Measurements from ENCODE around the gene SASH1. TPM values are rescaled to one million over a fixed set of nuclear protein-coding genes. Genes with fewer than 3 reads are reported as not detected.
"Not testable (repeated sequence)": the region's sequence is repeated elsewhere in the genome, so short reads cannot be mapped to it uniquely, and the experiment has no call there.

SASH1 gene
- total RNA-seq, 1 donor from 2014 or later: 0.86 TPM

GRCh38 chr6:148352421-148352820 is 9.8 kb downstream of the SASH1 start:
- DNase-seq (ENCODE audit: low spot score); intact Hi-C loops (cut with micrococcal nuclease); H3K27ac Mint-ChIP-seq; H3K36me3 Mint-ChIP-seq (ENCODE audit: low read depth); H3K9me3 Mint-ChIP-seq; H3K4me3 Mint-ChIP-seq; H3K4me1 Mint-ChIP-seq (ENCODE audit: low read depth): not testable (repeated sequence)
- H3K27me3 Mint-ChIP-seq (ENCODE audit: insufficient read depth): peaks cover 23% of the 10 kb centered on the region

GRCh38 chr6:148358196-148358785 is 15.7 kb downstream of the SASH1 start:
- Mint-ChIP-seq H3K9me3 (no peaks in the 10 kb centered on the region), H3K36me3 (ENCODE audit: low read depth) (no peaks in the 10 kb centered on the region), H3K4me3 (no peak overlapping the region), H3K27me3 (ENCODE audit: insufficient read depth) (peaks cover 3% of the 10 kb centered on the region), H3K4me1 (ENCODE audit: low read depth) (no peaks in the 10 kb centered on the region), H3K27ac (no peak overlapping the region)
- no peak for DNase-seq (ENCODE audit: low spot score)
- intact Hi-C loops (cut with micrococcal nuclease): no loop called here

- Mint-ChIP-seq H3K4me3 (no peak overlapping the region), H3K4me1 (ENCODE audit: low read depth) (peaks cover 5% of the 10 kb centered on the region), H3K27me3 (ENCODE audit: insufficient read depth) (peaks cover 4% of the 10 kb centered on the region), H3K27ac (no peak overlapping the region), H3K36me3 (ENCODE audit: low read depth) (no peaks in the 10 kb centered on the region), H3K9me3 (no peaks in the 10 kb centered on the region)
- intact Hi-C loops (cut with micrococcal nuclease): no loop called here
- no peak for DNase-seq (ENCODE audit: low spot score)
Measured at GRCh38 chr6:148359228-148359627, 16.6 kb downstream of the SASH1 start.

GRCh38 chr6:148364056-148364824 is 21.6 kb downstream of the SASH1 start:
- Mint-ChIP-seq H3K36me3 (ENCODE audit: low read depth) (no peaks in the 10 kb centered on the region), H3K27me3 (ENCODE audit: insufficient read depth) (peaks cover 6% of the 10 kb centered on the region), H3K4me3 (no peak overlapping the region), H3K9me3 (no peaks in the 10 kb centered on the region), H3K4me1 (ENCODE audit: low read depth) (peaks cover 24% of the 10 kb centered on the region), H3K27ac (no peak overlapping the region)
- intact Hi-C loops (cut with micrococcal nuclease): no loop called here
- DNase-seq (ENCODE audit: low spot score): no peak

GRCh38 chr6:148365041-148365440 is 22.4 kb downstream of the SASH1 start:
- Mint-ChIP-seq H3K27me3 (ENCODE audit: insufficient read depth) (peaks cover 6% of the 10 kb centered on the region), H3K36me3 (ENCODE audit: low read depth) (no peaks in the 10 kb centered on the region), H3K4me3 (no peak overlapping the region), H3K4me1 (ENCODE audit: low read depth) (peaks cover 24% of the 10 kb centered on the region), H3K27ac (no peak overlapping the region), H3K9me3 (no peaks in the 10 kb centered on the region)
- intact Hi-C loops (cut with micrococcal nuclease): no loop called here
- DNase-seq (ENCODE audit: low spot score): no peak

- H3K27me3 Mint-ChIP-seq (ENCODE audit: insufficient read depth): peaks cover 6% of the 10 kb centered on the region
- H3K27ac Mint-ChIP-seq: peak overlapping the region; percentile 40
- no peaks in the 10 kb centered on the region for H3K36me3 Mint-ChIP-seq (ENCODE audit: low read depth)
- H3K4me3 Mint-ChIP-seq: peak overlapping the region; percentile 22
- peak; percentile 6 for DNase-seq (ENCODE audit: low spot score)
- no peaks in the 10 kb centered on the region for H3K9me3 Mint-ChIP-seq
- intact Hi-C loops (cut with micrococcal nuclease): no loop called here
- peaks cover 24% of the 10 kb centered on the region for H3K4me1 Mint-ChIP-seq (ENCODE audit: low read depth)
Measured at GRCh38 chr6:148367411-148368024, 24.9 kb downstream of the SASH1 start.

GRCh38 chr6:148370176-148370575 is 27.5 kb downstream of the SASH1 start:
- peaks cover 16% of the 10 kb centered on the region for H3K4me1 Mint-ChIP-seq (ENCODE audit: low read depth)
- DNase-seq (ENCODE audit: low spot score): no peak
- no peak overlapping the region for H3K4me3 Mint-ChIP-seq
- intact Hi-C loops (cut with micrococcal nuclease): no loop called here
- peaks cover 5% of the 10 kb centered on the region for H3K27me3 Mint-ChIP-seq (ENCODE audit: insufficient read depth)
- no peak overlapping the region for H3K27ac Mint-ChIP-seq
- H3K36me3 Mint-ChIP-seq (ENCODE audit: low read depth): no peaks in the 10 kb centered on the region
- H3K9me3 Mint-ChIP-seq: no peaks in the 10 kb centered on the region

- intact Hi-C loops (cut with micrococcal nuclease): no loop called here
- H3K9me3 Mint-ChIP-seq: no peaks in the 10 kb centered on the region
- no peaks in the 10 kb centered on the region for H3K4me1 Mint-ChIP-seq (ENCODE audit: low read depth)
- H3K27ac Mint-ChIP-seq: no peak overlapping the region
- H3K4me3 Mint-ChIP-seq: no peak overlapping the region
- no peak for DNase-seq (ENCODE audit: low spot score)
- H3K27me3 Mint-ChIP-seq (ENCODE audit: insufficient read depth): no peaks in the 10 kb centered on the region
- no peaks in the 10 kb centered on the region for H3K36me3 Mint-ChIP-seq (ENCODE audit: low read depth)
Measured at GRCh38 chr6:148374040-148374774, 31.6 kb downstream of the SASH1 start.

- H3K4me1 Mint-ChIP-seq (ENCODE audit: low read depth): no peaks in the 10 kb centered on the region
- no peak overlapping the region for H3K27ac Mint-ChIP-seq
- no peaks in the 10 kb centered on the region for H3K36me3 Mint-ChIP-seq (ENCODE audit: low read depth)
- H3K4me3 Mint-ChIP-seq: no peak overlapping the region
- H3K9me3 Mint-ChIP-seq: no peaks in the 10 kb centered on the region
- no peak for DNase-seq (ENCODE audit: low spot score)
- no peaks in the 10 kb centered on the region for H3K27me3 Mint-ChIP-seq (ENCODE audit: insufficient read depth)
- intact Hi-C loops (cut with micrococcal nuclease): no loop called here
Measured at GRCh38 chr6:148375401-148375800, 32.8 kb downstream of the SASH1 start.

- DNase-seq (ENCODE audit: low spot score): no peak
Measured at GRCh38 chr6:148379481-148379880, 36.8 kb downstream of the SASH1 start.

GRCh38 chr6:148379966-148380713 is 37.5 kb downstream of the SASH1 start:
- Mint-ChIP-seq H3K4me3 (no peak overlapping the region), H3K36me3 (ENCODE audit: low read depth) (no peaks in the 10 kb centered on the region), H3K27ac (no peak overlapping the region), H3K27me3 (ENCODE audit: insufficient read depth) (no peaks in the 10 kb centered on the region), H3K4me1 (ENCODE audit: low read depth) (no peaks in the 10 kb centered on the region), H3K9me3 (no peaks in the 10 kb centered on the region)
- intact Hi-C loops (cut with micrococcal nuclease): no loop called here
- DNase-seq (ENCODE audit: low spot score): no peak

More at GRCh38 chr6:148379481-148379880, 36.8 kb downstream of the SASH1 start:
- Mint-ChIP-seq H3K27ac (no peak overlapping the region), H3K27me3 (ENCODE audit: insufficient read depth) (no peaks in the 10 kb centered on the region), H3K9me3 (no peaks in the 10 kb centered on the region), H3K4me1 (ENCODE audit: low read depth) (no peaks in the 10 kb centered on the region), H3K36me3 (ENCODE audit: low read depth) (no peaks in the 10 kb centered on the region), H3K4me3 (no peak overlapping the region)
- intact Hi-C loops (cut with micrococcal nuclease): no loop called here

- H3K9me3 Mint-ChIP-seq; H3K4me3 Mint-ChIP-seq; H3K36me3 Mint-ChIP-seq (ENCODE audit: low read depth); H3K27ac Mint-ChIP-seq; H3K27me3 Mint-ChIP-seq (ENCODE audit: insufficient read depth); intact Hi-C loops (cut with micrococcal nuclease); DNase-seq (ENCODE audit: low spot score); H3K4me1 Mint-ChIP-seq (ENCODE audit: low read depth): not testable (repeated sequence)
Measured at GRCh38 chr6:148382051-148382450, 39.4 kb downstream of the SASH1 start.

Data from activated T-helper 1 cell treated with anti-CD3 and anti-CD28 coated beads, Interleukin-12 subunit alpha, Interleukin-12 subunit beta, Interleukin-2, Interleukin-4 antibody, amounts not matched to agents 30 ng/mL and 10 ng/mL and 1 ng/mL, durations not matched to agents 14 hours and 24 hours and 36 hours (primary cell).